H9 (cell line): Measurements from ENCODE around the gene SPATA1. TPM values are rescaled to one million over a fixed set of nuclear protein-coding genes. Genes with fewer than 3 reads are reported as not detected.

Experiments
- DNase-seq: peaks from one replicate; pipeline ENCODE4 v3.0.0-alpha.2; 2017
- H2AFZ ChIP-seq: one replicate; pipeline ENCODE4 v1.6.1; 2013; ENCODE audit warnings: mild to moderate bottlenecking, low read length, control low read depth, moderate library complexity
- H2AK5ac ChIP-seq: 2 replicates; pipeline ENCODE4 v1.6.1; 2013; ENCODE audit warnings: low read length, control low read depth, mixed read lengths; ENCODE audit not compliant: insufficient read length
- H2BK120ac ChIP-seq: one replicate; pipeline ENCODE4 v1.6.1; 2013; ENCODE audit warnings: low read depth, mild to moderate bottlenecking, low read length, control low read depth, inconsistent platforms; ENCODE audit not compliant: poor library complexity, severe bottlenecking
- H2BK12ac ChIP-seq: 2 replicates; pipeline ENCODE4 v1.6.1; 2013; ENCODE audit warnings: low read length, control low read depth, mixed read lengths, low read depth; ENCODE audit not compliant: insufficient read length
- H2BK15ac ChIP-seq: 2 replicates; pipeline ENCODE4 v1.6.1; 2013; ENCODE audit warnings: low read depth, low read length, control low read depth
- H2BK20ac ChIP-seq: one replicate; pipeline ENCODE4 v1.6.1; 2013; ENCODE audit warnings: low read depth, mild to moderate bottlenecking, low read length, control low read depth, inconsistent platforms; ENCODE audit not compliant: poor library complexity, severe bottlenecking
- H2BK5ac ChIP-seq: 2 replicates; pipeline ENCODE4 v1.6.1; 2013; ENCODE audit warnings: low read length, control low read depth, mixed read lengths; ENCODE audit not compliant: insufficient read length
- H3K14ac ChIP-seq: 2 replicates; pipeline ENCODE4 v1.6.1; 2013; ENCODE audit warnings: low read length, control low read depth; ENCODE audit not compliant: insufficient read depth
- H3K18ac ChIP-seq: 2 replicates; pipeline ENCODE4 v1.6.1; 2013; ENCODE audit warnings: low read depth, mild to moderate bottlenecking, mixed read lengths, low read length, control low read depth; ENCODE audit not compliant: insufficient read length
- H3K23ac ChIP-seq: 2 replicates; pipeline ENCODE4 v1.6.1; 2013; ENCODE audit warnings: low read length, control low read depth, mixed read lengths, low read depth; ENCODE audit not compliant: insufficient read length
- H3K23me2 ChIP-seq: 2 replicates; pipeline ENCODE4 v1.6.1; 2013; ENCODE audit warnings: low read depth, mild to moderate bottlenecking, mixed read lengths, low read length, control low read depth; ENCODE audit not compliant: insufficient read length, poor library complexity, severe bottlenecking
- H3K27ac ChIP-seq: 2 replicates; pipeline ENCODE4 v1.5.1; 2013; ENCODE audit warnings: low read length, control low read depth, mixed read lengths, low read depth; ENCODE audit not compliant: insufficient read length
- H3K27me3 ChIP-seq: 2 replicates; pipeline ENCODE4 v1.6.1; 2013; ENCODE audit warnings: low read length, control low read depth, inconsistent platforms; ENCODE audit not compliant: insufficient read depth
- H3K4ac ChIP-seq: 2 replicates; pipeline ENCODE4 v1.6.1; 2013; ENCODE audit warnings: low read depth, mild to moderate bottlenecking, control low read depth, inconsistent platforms, low read length, moderate library complexity
- H3K4me1 ChIP-seq: 2 replicates; pipeline ENCODE4 v1.6.1; 2013; ENCODE audit warnings: low read length, control low read depth, inconsistent platforms; ENCODE audit not compliant: insufficient read depth
- H3K4me2 ChIP-seq: 2 replicates; pipeline ENCODE4 v1.6.1; 2013; ENCODE audit warnings: low read length, control low read depth, mixed read lengths; ENCODE audit not compliant: insufficient read length, insufficient read depth
- H3K56ac ChIP-seq: 2 replicates; pipeline ENCODE4 v1.6.1; 2013; ENCODE audit warnings: low read depth, mild to moderate bottlenecking, mixed read lengths, low read length, control low read depth; ENCODE audit not compliant: insufficient read length
- H3K79me1 ChIP-seq: 2 replicates; pipeline ENCODE4 v1.6.1; 2013; ENCODE audit warnings: low read depth, mild to moderate bottlenecking, moderate library complexity, low read length, control low read depth, inconsistent platforms; ENCODE audit not compliant: insufficient read depth, poor library complexity, severe bottlenecking
- H3K79me2 ChIP-seq: 2 replicates; pipeline ENCODE4 v1.6.1; 2013; ENCODE audit warnings: low read length, control low read depth, inconsistent platforms; ENCODE audit not compliant: insufficient read depth
- H3K9ac ChIP-seq: 2 replicates; pipeline ENCODE4 v1.6.1; 2013; ENCODE audit warnings: low read length, control low read depth, mixed read lengths; ENCODE audit not compliant: insufficient read length; ENCODE audit errors: extremely low read depth
- H3K9me3 ChIP-seq: one replicate; pipeline ENCODE4 v1.6.1; 2013; ENCODE audit warnings: low read depth, low read length, inconsistent platforms; ENCODE audit not compliant: control insufficient read depth
- H3T11ph ChIP-seq: one replicate; pipeline ENCODE4 v1.6.1; 2013; ENCODE audit warnings: mild to moderate bottlenecking, low read length, control low read depth, inconsistent platforms
- H4K20me1 ChIP-seq: one replicate; pipeline ENCODE4 v1.6.1; 2013; ENCODE audit not compliant: control insufficient read depth, insufficient read length, insufficient read depth
- H4K5ac ChIP-seq: 2 replicates; pipeline ENCODE4 v1.6.1; 2013; ENCODE audit warnings: low read depth, mild to moderate bottlenecking, mixed read lengths, low read length, control low read depth; ENCODE audit not compliant: insufficient read length
- H4K8ac ChIP-seq: replicated peaks from 2 replicates; pipeline ENCODE4 v1.6.1; 2013; ENCODE audit warnings: low read length, control low read depth, mixed read lengths, low read depth; ENCODE audit not compliant: insufficient read length
- H4K91ac ChIP-seq: 2 replicates; pipeline ENCODE4 v1.6.1; 2013; ENCODE audit warnings: low read depth, mild to moderate bottlenecking, moderate library complexity, mixed read lengths, low read length, control low read depth; ENCODE audit not compliant: insufficient read length
- H3K27ac Mint-ChIP-seq, 3 experiments: 2 replicates in 2 of 3; 3 replicates in 1 of 3; pipeline ENCODE4 v1.8.0; 2020 to 2021; ENCODE audit warnings: mixed read lengths in 3 of 3, mild to moderate bottlenecking in 1 of 3, moderate library complexity in 1 of 3
- H3K27me3 Mint-ChIP-seq: 2 replicates; pipeline ENCODE4 v1.8.0; 2021; ENCODE audit warnings: low read depth, mild to moderate bottlenecking, moderate library complexity, mixed read lengths
- H3K36me3 Mint-ChIP-seq, 3 experiments: 2 replicates in 2 of 3; 3 replicates in 1 of 3; pipeline ENCODE4 v1.8.0; 2020 to 2021; ENCODE audit warnings: low read depth in 3 of 3, mixed read lengths in 3 of 3; ENCODE audit not compliant: insufficient read depth in 1 of 3
- H3K4me1 Mint-ChIP-seq, 2 experiments: 2 replicates each; pipeline ENCODE4 v1.8.0; 2020; ENCODE audit warnings: mixed read lengths in 2 of 2
- H3K4me3 Mint-ChIP-seq, 2 experiments: 2 replicates in 1 of 2; 3 replicates in 1 of 2; pipeline ENCODE4 v1.8.0; 2020 to 2021; ENCODE audit warnings: mild to moderate bottlenecking in 2 of 2, mixed read lengths in 2 of 2, moderate library complexity in 1 of 2
- H3K9me3 Mint-ChIP-seq, 2 experiments: 2 replicates in 1 of 2; 3 replicates in 1 of 2; pipeline ENCODE4 v1.8.0; 2020; ENCODE audit warnings: mild to moderate bottlenecking in 2 of 2, mixed read lengths in 2 of 2, moderate library complexity in 1 of 2
- CTCF ChIP-seq: fragments of 200-600 bp; sonication (generic); conservative IDR thresholded peaks from 3 replicates; pipeline ENCODE4 v1.8.0; 2021; ENCODE audit warnings: antibody characterized with exemption, mild to moderate bottlenecking
- WGBS: extraction: QIAGEN DNeasy Blood & Tissue Kit; methylation state at CpG from one replicate; pipeline ENCODE4 v1.1.7; 2013; ENCODE audit warnings: missing lambda C conversion rate, low lambda C conversion rate, mixed read lengths; ENCODE audit not compliant: insufficient read length; ENCODE audit errors: extremely low coverage; 5-methylcytosine and 5-hydroxymethylcytosine counted together
- total RNA-seq: library from RNA; stranded (reverse); gene quantifications from 2 replicates; pipeline ENCODE4 v1.2.1, GENCODE V29; 2021

SPATA1 gene
- total RNA-seq, 1 experiment from 2014 or later: not detected

GRCh38 chr1:84493747-84494146 lies 12.4 kb upstream of the SPATA1 start:
- H2AK5ac ChIP-seq: no peak overlapping the region
- H4K91ac ChIP-seq: no peak overlapping the region
- TF ChIP-seq CTCF: no peak
- H3K14ac ChIP-seq: no peak overlapping the region
- H3K79me2 ChIP-seq: no peaks in the 10 kb centered on the region
- no peaks in the 10 kb centered on the region for H3K4me1 ChIP-seq
- no peak overlapping the region for H2BK5ac ChIP-seq
- H2BK20ac ChIP-seq: no peak overlapping the region
- H4K8ac ChIP-seq: no peak overlapping the region
- H3K9me3 ChIP-seq: no peaks in the 10 kb centered on the region
- no peak overlapping the region for H3K4me3 Mint-ChIP-seq
- H3K9ac ChIP-seq: no peak overlapping the region
- H3K23ac ChIP-seq: no peak overlapping the region
- no CpG with 5 or more reads among the region's 1 CpG for WGBS
- no peaks in the 10 kb centered on the region for H4K20me1 ChIP-seq
- H3K36me3 Mint-ChIP-seq: peaks cover 20 to 72% (median 51%) of the 10 kb centered on the region in 3 experiments; a peak in 6 of 7 replicates
- H3K4me2 ChIP-seq: no peak overlapping the region
- no peaks in the 10 kb centered on the region for H3K27me3 Mint-ChIP-seq
- no peaks in the 10 kb centered on the region for H3K27me3 ChIP-seq
- H2BK15ac ChIP-seq: no peak overlapping the region
- no peaks in the 10 kb centered on the region for H3K4me1 Mint-ChIP-seq
- H3K79me1 ChIP-seq: no peaks in the 10 kb centered on the region
- no peak overlapping the region for H3K56ac ChIP-seq
- H3K9me3 Mint-ChIP-seq: no peaks in the 10 kb centered on the region
- no peak overlapping the region for H2BK120ac ChIP-seq
- H2AFZ ChIP-seq: no peak overlapping the region
- H3K27ac ChIP-seq: no peak overlapping the region
- no peak overlapping the region for H3K4ac ChIP-seq
- no peak overlapping the region for H3T11ph ChIP-seq
- DNase-seq: no peak
- H3K23me2 ChIP-seq: no peaks in the 10 kb centered on the region
- H3K18ac ChIP-seq: no peak overlapping the region
- no peak overlapping the region for H4K5ac ChIP-seq
- H3K27ac Mint-ChIP-seq: no peak overlapping the region
- H2BK12ac ChIP-seq: no peak overlapping the region
